GM19328 (cell line): Measurements from ENCODE around the gene YPEL2.
"Not testable (repeated sequence)": the region's sequence is repeated elsewhere in the genome, so short reads cannot be mapped to it uniquely, and the experiment has no call there.

Experiments
- ATAC-seq: cut with Tn5 transposase; IDR thresholded peaks from one replicate; pipeline ENCODE4 v1.9.1; 2021; ENCODE audit warnings: mild to moderate bottlenecking, moderate library complexity; ENCODE audit not compliant: unreplicated experiment

YPEL2 gene

GRCh38 chr17:59375857-59376256, 44.4 kb downstream of the YPEL2 start:
- ATAC-seq, result no peak

- ATAC-seq, result no peak
Observed at GRCh38 chr17:59376506-59376905, 45.1 kb downstream of the YPEL2 start.

- no peak for ATAC-seq
Observed at GRCh38 chr17:59377410-59377809, 46.0 kb downstream of the YPEL2 start.

GRCh38 chr17:59378675-59379074, 47.2 kb downstream of the YPEL2 start:
- ATAC-seq, result no peak

- ATAC-seq, result no peak
Observed at GRCh38 chr17:59380474-59380873, 49.0 kb downstream of the YPEL2 start.

- ATAC-seq, result no peak
Observed at GRCh38 chr17:59381716-59382570, 50.5 kb downstream of the YPEL2 start.

GRCh38 chr17:59383893-59384292, 52.4 kb downstream of the YPEL2 start:
- no peak for ATAC-seq

GRCh38 chr17:59387351-59388068, 56.1 kb downstream of the YPEL2 start:
- no peak for ATAC-seq

GRCh38 chr17:59388069-59388556, 56.7 kb downstream of the YPEL2 start:
- no peak for ATAC-seq

GRCh38 chr17:59389066-59389465, 57.6 kb downstream of the YPEL2 start:
- no peak for ATAC-seq

GRCh38 chr17:59391021-59391420, 59.6 kb downstream of the YPEL2 start:
- no peak for ATAC-seq

- no peak for ATAC-seq
Observed at GRCh38 chr17:59392973-59393679, 61.7 kb downstream of the YPEL2 start.

GRCh38 chr17:59393742-59394410, 62.4 kb downstream of the YPEL2 start:
- not testable (repeated sequence) for ATAC-seq

- no peak for ATAC-seq
Observed at GRCh38 chr17:59396134-59396826, 64.8 kb downstream of the YPEL2 start.

- no peak for ATAC-seq
Observed at GRCh38 chr17:59397316-59398073, 66.0 kb downstream of the YPEL2 start.

GRCh38 chr17:59399914-59400313, 68.5 kb downstream of the YPEL2 start:
- ATAC-seq, result no peak

GRCh38 chr17:59400858-59401257, 69.4 kb downstream of the YPEL2 start:
- ATAC-seq, result no peak

GRCh38 chr17:59401274-59401673, 69.8 kb downstream of the YPEL2 start:
- ATAC-seq, result no peak

- ATAC-seq, result no peak
Observed at GRCh38 chr17:59401725-59402124, 70.3 kb downstream of the YPEL2 start.

- no peak for ATAC-seq
Observed at GRCh38 chr17:59402760-59403159, 71.3 kb downstream of the YPEL2 start.
